ENCODE measurements around the gene ALDH1L1.

DNA sequence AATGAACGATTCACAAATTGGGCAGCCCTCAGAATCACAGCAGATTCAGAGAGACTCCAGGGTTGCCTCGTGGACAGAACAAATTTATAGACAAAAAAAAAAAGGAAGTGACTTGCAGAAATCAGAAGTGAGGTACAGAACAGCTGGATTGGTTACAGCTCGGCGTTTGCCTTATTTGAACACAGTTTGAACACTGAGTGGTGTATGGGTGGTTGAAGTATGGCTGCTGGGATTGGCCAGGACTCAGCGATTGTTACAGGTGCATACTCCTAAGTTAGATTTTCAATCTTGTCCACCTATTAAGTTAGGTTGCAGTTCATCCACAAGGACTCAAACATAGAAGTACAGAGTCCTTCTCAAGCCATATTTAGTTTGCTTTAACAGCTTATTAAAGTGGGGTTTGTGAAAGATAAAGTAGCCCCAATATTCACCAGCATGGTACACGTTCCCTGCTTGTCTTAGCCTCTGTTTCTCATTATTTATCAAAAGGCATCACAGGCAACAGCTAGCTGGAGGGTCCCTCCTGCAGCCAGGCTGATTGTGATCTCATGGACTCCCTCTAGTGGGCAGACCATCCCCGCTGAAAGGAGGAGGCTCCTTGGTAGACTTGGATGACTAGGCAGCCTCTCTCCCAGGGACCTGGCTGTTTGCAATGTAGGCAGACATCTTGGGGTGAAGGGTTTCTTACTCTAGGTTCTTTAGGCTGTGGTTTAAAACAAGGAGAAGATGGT is 17.6 kb upstream of the ALDH1L1 start:
- peak; percentile 57 to 70 (median 67) for TF ChIP-seq CTCF (IDR thresholded peaks at IDR 0.05)
- no peak for TF ChIP-seq EP300 (IDR thresholded peaks at IDR 0.05; ENCODE audit: low read depth)
- TF ChIP-seq POLR2AphosphoS5 (IDR thresholded peaks at IDR 0.05) = no peak

Measured in transverse colon (tissue), 4 donors.